Activated CD4-positive, alpha-beta T cell treated with anti-CD3 and anti-CD28 coated beads, Interleukin-2, amount 10 ng/mL, durations not matched to agents 24 days and 14 days (primary cell): ENCODE measurements around the gene MTCH1. TPM values are rescaled to one million over a fixed set of nuclear protein-coding genes. Genes with fewer than 3 reads are reported as not detected.

Experiments used
- DNase-seq: peaks from one replicate; pipeline ENCODE4 v3.0.0; 2022
- H3K27ac Mint-ChIP-seq: one replicate; pipeline ENCODE4 v1.8.0; 2022; ENCODE audit warnings: mild to moderate bottlenecking, mixed read lengths
- H3K27me3 Mint-ChIP-seq: one replicate; pipeline ENCODE4 v1.8.0; 2022; ENCODE audit warnings: mixed read lengths
- H3K36me3 Mint-ChIP-seq: one replicate; pipeline ENCODE4 v1.8.0; 2022; ENCODE audit warnings: low read depth, mild to moderate bottlenecking, mixed read lengths
- H3K4me1 Mint-ChIP-seq: one replicate; pipeline ENCODE4 v1.8.0; 2021; ENCODE audit warnings: mixed read lengths
- H3K4me3 Mint-ChIP-seq: one replicate; pipeline ENCODE4 v1.8.0; 2022; ENCODE audit warnings: mild to moderate bottlenecking, moderate library complexity, mixed read lengths
- H3K9me3 Mint-ChIP-seq: one replicate; pipeline ENCODE4 v1.8.0; 2021; ENCODE audit warnings: mixed read lengths
- intact Hi-C: fragments of 100-400 bp; cut with micrococcal nuclease; formaldehyde crosslinking; loops from one replicate; pipeline ENCODE4 v1.15.1; 2023
- total RNA-seq: library from RNA; stranded (reverse); gene quantifications from 2 replicates; pipeline ENCODE4 v1.2.3, GENCODE V29; 2022

MTCH1 gene
- total RNA-seq, 1 donor from 2014 or later: 119 TPM

- H3K9me3 Mint-ChIP-seq: no peaks in the 10 kb centered on the region
- DNase-seq: no peak
- intact Hi-C loops: no loop called here
- H3K27me3 Mint-ChIP-seq: no peaks in the 10 kb centered on the region
- no peak overlapping the region for H3K4me3 Mint-ChIP-seq
- peaks cover 12% of the 10 kb centered on the region for H3K4me1 Mint-ChIP-seq
- no peak overlapping the region for H3K27ac Mint-ChIP-seq
- no peaks in the 10 kb centered on the region for H3K36me3 Mint-ChIP-seq
Observed at GRCh38 chr6:37010402-37010892, 24.5 kb upstream of the MTCH1 start.

- Mint-ChIP-seq H3K9me3 (no peaks in the 10 kb centered on the region), H3K27me3 (no peaks in the 10 kb centered on the region), H3K4me3 (no peak overlapping the region), H3K4me1 (peaks cover 12% of the 10 kb centered on the region), H3K27ac (no peak overlapping the region), H3K36me3 (no peaks in the 10 kb centered on the region)
- no peak for DNase-seq
- intact Hi-C loops: no loop called here
Observed at GRCh38 chr6:37008484-37009465, 22.8 kb upstream of the MTCH1 start.

- intact Hi-C loops: no loop called here
- no peaks in the 10 kb centered on the region for H3K36me3 Mint-ChIP-seq
- peaks cover 12% of the 10 kb centered on the region for H3K4me1 Mint-ChIP-seq
- H3K4me3 Mint-ChIP-seq: no peak overlapping the region
- DNase-seq: no peak
- H3K9me3 Mint-ChIP-seq: no peaks in the 10 kb centered on the region
- no peak overlapping the region for H3K27ac Mint-ChIP-seq
- H3K27me3 Mint-ChIP-seq: no peaks in the 10 kb centered on the region
Observed at GRCh38 chr6:37007340-37008043, 21.5 kb upstream of the MTCH1 start.

- DNase-seq: no peak
- Mint-ChIP-seq H3K4me3 (no peak overlapping the region), H3K27me3 (peaks cover 5% of the 10 kb centered on the region), H3K27ac (no peak overlapping the region), H3K4me1 (peaks cover 12% of the 10 kb centered on the region), H3K9me3 (no peaks in the 10 kb centered on the region), H3K36me3 (no peaks in the 10 kb centered on the region)
- intact Hi-C loops: no loop called here
Observed at GRCh38 chr6:37006793-37007339, 20.9 kb upstream of the MTCH1 start.

- H3K27me3 Mint-ChIP-seq: peaks cover 7% of the 10 kb centered on the region
- intact Hi-C loops: no loop called here
- peaks cover 12% of the 10 kb centered on the region for H3K4me1 Mint-ChIP-seq
- H3K9me3 Mint-ChIP-seq: no peaks in the 10 kb centered on the region
- H3K36me3 Mint-ChIP-seq: no peaks in the 10 kb centered on the region
- no peak overlapping the region for H3K27ac Mint-ChIP-seq
- no peak overlapping the region for H3K4me3 Mint-ChIP-seq
- DNase-seq: no peak
Observed at GRCh38 chr6:37005827-37006567, 20.0 kb upstream of the MTCH1 start.

- peaks cover 7% of the 10 kb centered on the region for H3K27me3 Mint-ChIP-seq
- H3K4me3 Mint-ChIP-seq: no peak within 1 kb of the TSS
- intact Hi-C loops: no loop called here
- no peaks in the 10 kb centered on the region for H3K9me3 Mint-ChIP-seq
- no peak for DNase-seq
- no peaks in the 10 kb centered on the region for H3K36me3 Mint-ChIP-seq
- peaks cover 12% of the 10 kb centered on the region for H3K4me1 Mint-ChIP-seq
- no peak within 1 kb of the TSS for H3K27ac Mint-ChIP-seq
Observed at GRCh38 chr6:37005061-37005810, 19.2 kb upstream of the MTCH1 start, which contains the start of gene FGD2. TSS of gene FGD2 (plus strand) at chr6:37005655. CDS start at chr6:37005818, 163 bp downstream.

- intact Hi-C loops: no loop called here
- no peak for DNase-seq
- Mint-ChIP-seq H3K4me1 (peaks cover 12% of the 10 kb centered on the region), H3K27me3 (peaks cover 7% of the 10 kb centered on the region), H3K27ac (no peak overlapping the region), H3K9me3 (no peaks in the 10 kb centered on the region), H3K4me3 (no peak overlapping the region), H3K36me3 (no peaks in the 10 kb centered on the region)
Observed at GRCh38 chr6:37004044-37004980, 18.3 kb upstream of the MTCH1 start.

GRCh38 chr6:36999751-37000125 is 13.7 kb upstream of the MTCH1 start:
- H3K27ac Mint-ChIP-seq: no peak overlapping the region
- H3K36me3 Mint-ChIP-seq: no peaks in the 10 kb centered on the region

GRCh38 chr6:36999061-36999750 is 13.2 kb upstream of the MTCH1 start:
- H3K4me3 Mint-ChIP-seq: no peak overlapping the region
- no peaks in the 10 kb centered on the region for H3K36me3 Mint-ChIP-seq
- H3K27me3 Mint-ChIP-seq: peaks cover 21% of the 10 kb centered on the region
- no peak overlapping the region for H3K27ac Mint-ChIP-seq
- DNase-seq: no peak
- H3K4me1 Mint-ChIP-seq: no peaks in the 10 kb centered on the region
- intact Hi-C loops: no loop called here
- no peaks in the 10 kb centered on the region for H3K9me3 Mint-ChIP-seq

More at GRCh38 chr6:36999751-37000125, 13.7 kb upstream of the MTCH1 start:
- intact Hi-C loops: no loop called here
- no peak for DNase-seq
- Mint-ChIP-seq H3K4me3 (no peak overlapping the region), H3K4me1 (no peaks in the 10 kb centered on the region), H3K27me3 (peaks cover 18% of the 10 kb centered on the region), H3K9me3 (no peaks in the 10 kb centered on the region)

GRCh38 chr6:36998723-36999038 is 12.7 kb upstream of the MTCH1 start:
- Mint-ChIP-seq H3K36me3 (no peaks in the 10 kb centered on the region), H3K9me3 (no peaks in the 10 kb centered on the region), H3K27ac (no peak overlapping the region), H3K27me3 (peaks cover 25% of the 10 kb centered on the region), H3K4me3 (no peak overlapping the region), H3K4me1 (no peaks in the 10 kb centered on the region)
- intact Hi-C loops: no loop called here
- no peak for DNase-seq

- Mint-ChIP-seq H3K36me3 (no peaks in the 10 kb centered on the region), H3K4me1 (no peaks in the 10 kb centered on the region), H3K27me3 (peaks cover 29% of the 10 kb centered on the region), H3K27ac (no peak overlapping the region), H3K4me3 (no peak overlapping the region), H3K9me3 (no peaks in the 10 kb centered on the region)
- intact Hi-C loops: no loop called here
- DNase-seq: no peak
Observed at GRCh38 chr6:36997811-36998722, 12.1 kb upstream of the MTCH1 start.
